Measurements from ENCODE around the gene SLC22A1. TPM values are rescaled to one million over a fixed set of nuclear protein-coding genes. Genes with fewer than 3 reads are reported as not detected.

SLC22A1 gene
- total and polyA plus RNA-seq, 2 of the 8 experiments (the other 6 are each of a cell fraction or from before 2014, with no cell fraction given) = 0.12 to 0.45 TPM

DNA sequence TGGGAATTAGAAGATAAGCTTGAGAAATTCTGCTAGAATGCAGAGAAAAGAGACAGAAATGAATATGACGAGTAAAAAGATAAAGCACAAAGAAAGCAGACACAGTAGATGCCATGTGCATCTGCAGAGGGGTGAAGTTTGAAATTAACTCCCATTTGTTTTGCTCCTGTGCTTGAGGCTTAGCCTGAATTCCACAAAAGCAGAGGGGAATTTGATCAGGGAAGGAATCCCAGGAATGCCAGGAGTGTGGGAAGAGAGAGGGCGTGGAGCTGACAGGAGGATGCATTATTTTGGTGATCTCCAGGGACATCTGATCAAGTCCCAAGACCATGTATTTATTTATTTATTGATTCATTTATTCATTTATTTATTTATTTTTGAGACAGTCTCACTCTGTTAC, 55.6 kb downstream of the SLC22A1 start:
- no peak overlapping the region for H3K18ac ChIP-seq (ENCODE audit: extremely low read depth, low read length)
- no peak overlapping the region for H3K27ac ChIP-seq (ENCODE audit: low read depth, low read length)
- no peak overlapping the region for H2BK5ac ChIP-seq (ENCODE audit: low read depth, low read length)
- peak; percentile 79 for FAIRE-seq
- H2AFZ ChIP-seq (ENCODE audit: low read length) = no peak overlapping the region
- H2BK12ac ChIP-seq (ENCODE audit: low read depth, low read length) = no peak overlapping the region
- WGBS, 2 experiments (ENCODE audit: extremely low coverage in 1 of 2, insufficient coverage in 1 of 2, insufficient read length in 1 of 2, insufficient replicate concordance in 2 of 2, low coverage in 1 of 2, low lambda C conversion rate in 2 of 2, missing lambda C conversion rate in 1 of 2) = 25% methylated on average over 2 of the region's 2 CpGs; no CpG with 5 or more reads in 1 of the 2 experiments
- no peaks in the 10 kb centered on the region for H3K36me3 ChIP-seq (ENCODE audit: control insufficient read depth in 2 of 4, insufficient read depth in 4 of 4, low read length in 3 of 4)
- no peak overlapping the region for H4K8ac ChIP-seq (ENCODE audit: extremely low read depth, insufficient read depth, low read length)
- no peak overlapping the region for H4K5ac ChIP-seq (ENCODE audit: insufficient read length, low read depth, low read length)
- no peak overlapping the region for H4K91ac ChIP-seq (replicated peaks; ENCODE audit: insufficient read length, low read length)
- H3K14ac ChIP-seq (ENCODE audit: insufficient read length) = no peak overlapping the region
- H4K20me1 ChIP-seq (replicated peaks in 1 of 2; ENCODE audit: control insufficient read depth in 1 of 2, insufficient read depth in 2 of 2, low read length in 2 of 2) = no peaks in the 10 kb centered on the region
- H3K9me3 ChIP-seq (ENCODE audit: insufficient read depth in 2 of 2, low read depth in 1 of 2, low read length in 1 of 2) = no peaks in the 10 kb centered on the region
- DNase-seq (ENCODE audit: low read depth in 1 of 2, low spot score in 2 of 2) = peak in 1 of 2 experiments; percentile 23
- H3K4me3 ChIP-seq (ENCODE audit: extremely low read depth in 1 of 4, insufficient read depth in 2 of 4, low read depth in 3 of 4, low read length in 4 of 4) = peak overlapping the region in 1 of 4 experiments; percentile 15; a peak in 1 of 8 replicates
- no peaks in the 10 kb centered on the region for H3K27me3 ChIP-seq (replicated peaks in 1 of 4; ENCODE audit: control insufficient read depth in 3 of 4, extremely low read depth in 1 of 4, insufficient read depth in 3 of 4, low read length in 3 of 4)
- H3K4ac ChIP-seq (replicated peaks; ENCODE audit: insufficient read length, low read depth, low read length) = no peak overlapping the region
- no peak overlapping the region for H2BK15ac ChIP-seq (ENCODE audit: low read length)
- no peaks in the 10 kb centered on the region for H3K23me2 ChIP-seq (ENCODE audit: low read depth, low read length)
- H3K79me2 ChIP-seq (ENCODE audit: control insufficient read depth in 1 of 2, insufficient read depth in 2 of 2, low read length in 2 of 2) = no peaks in the 10 kb centered on the region
- peak overlapping the region; percentile 16 to 24; a peak in 1 of 4 replicates for H3K4me2 ChIP-seq (ENCODE audit: insufficient read depth in 1 of 2, low read depth in 2 of 2, low read length in 2 of 2)
- no peak overlapping the region for H2BK20ac ChIP-seq (ENCODE audit: low read length)
- CTCF ChIA-PET (ENCODE audit: partially characterized antibody) = interaction anchor here (0.6 to 1.1 kb wide), 3 partner anchors 49 to 278 kb away, joined by 3 read pairs; no protein-coding TSS in a partner anchor
- H2BK120ac ChIP-seq (replicated peaks; ENCODE audit: low read depth, low read length) = no peak overlapping the region
- H2AK5ac ChIP-seq (ENCODE audit: low read depth, low read length) = no peak overlapping the region
- no peak overlapping the region for H3K56ac ChIP-seq (replicated peaks; ENCODE audit: insufficient read length, low read depth, low read length)
- H3K79me1 ChIP-seq (ENCODE audit: low read depth, low read length) = no peaks in the 10 kb centered on the region
- TF ChIP-seq SP1 (IDR thresholded peaks at IDR 0.05; ENCODE audit: low read depth, low read length) (peak; percentile 53), NANOG (IDR thresholded peaks at IDR 0.05; ENCODE audit: insufficient read depth, low read depth, low read length, poor library complexity, severe bottlenecking) (no peak), ASH2L (IDR thresholded peaks at IDR 0.05; ENCODE audit: low read length) (peak; percentile 42), TEAD4 (IDR thresholded peaks at IDR 0.05; ENCODE audit: low read depth, low read length) (peak; percentile 99)
- no peak overlapping the region for H3K9ac ChIP-seq (replicated peaks in 1 of 4; ENCODE audit: extremely low read depth in 1 of 4, low read depth in 3 of 4, low read length in 3 of 4)
- peaks cover 0 to 14% (median 7%) of the 10 kb centered on the region in 4 experiments; a peak in 3 of 7 replicates for H3K4me1 ChIP-seq (replicated peaks in 1 of 4; ENCODE audit: control insufficient read depth in 3 of 4, insufficient read depth in 4 of 4, low read length in 3 of 4)
- POLR2A ChIA-PET (ENCODE audit: partially characterized antibody) = interaction anchor here (0.7 kb wide), 1 partner anchor 21 kb away, joined by 3 read pairs; no protein-coding TSS in a partner anchor
- no peak overlapping the region for H3K23ac ChIP-seq (ENCODE audit: insufficient read length)
